Measurements from ENCODE around the gene DUOX1.

- no peak for TF ChIP-seq CTCF (IDR thresholded peaks at IDR 0.05; ENCODE audit: insufficient read depth, low read depth, low read length)
- TF ChIP-seq EZH2 (IDR thresholded peaks at IDR 0.05; ENCODE audit: insufficient read depth, low read length) = no peak
Measured at GRCh38 chr15:45201869-45202268, 72.1 kb downstream of the DUOX1 start.

Measured in astrocyte (in vitro differentiated cells and primary cell).